ENCODE results near the gene ITGB7.
A peak's percentile ranks its signal among the peaks of the same experiment; 100 is the strongest.

Gene ITGB7

DNA sequence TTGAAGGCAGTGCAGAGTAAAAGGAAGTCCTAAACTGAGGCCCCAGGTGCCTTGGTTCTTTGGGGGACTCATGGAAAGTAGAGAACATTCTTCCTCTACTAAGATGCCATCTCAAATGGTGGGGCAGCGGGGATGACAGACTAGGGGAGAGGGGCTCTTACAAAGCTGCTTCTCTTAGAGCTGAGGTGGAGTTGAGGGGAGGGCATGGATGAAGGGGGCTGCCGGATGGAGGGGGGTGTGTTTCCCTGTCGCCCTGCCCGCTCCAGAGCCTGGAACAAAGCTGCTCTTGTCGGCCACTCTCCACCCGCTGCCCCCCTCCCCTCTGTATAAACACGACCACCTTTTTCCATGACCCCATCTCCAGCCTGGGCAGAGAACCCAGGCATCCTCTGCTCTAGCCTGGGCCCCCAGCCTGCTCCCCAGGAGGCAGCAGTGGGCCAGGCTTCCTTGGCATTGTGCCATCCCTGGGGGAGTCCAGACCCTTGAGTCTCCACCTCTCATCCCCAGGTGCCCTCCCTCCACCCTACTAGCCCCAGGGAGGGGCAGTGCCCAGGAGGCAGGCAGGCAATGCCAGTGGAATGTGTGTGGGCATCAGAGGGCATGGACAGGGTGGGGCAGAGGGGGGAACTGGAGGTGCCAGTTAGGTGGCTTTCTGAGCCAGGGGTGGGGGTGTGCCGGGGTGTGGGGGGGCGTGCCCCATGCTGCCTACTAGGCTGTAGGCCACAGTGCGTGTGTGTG lies 23.2 kb upstream of the ITGB7 start:
- peak in 1 of 2 donors; percentile 26 for DNase-seq

GRCh38 chr12:53229454-53229853 lies 22.4 kb upstream of the ITGB7 start:
- no peak for DNase-seq

DNA sequence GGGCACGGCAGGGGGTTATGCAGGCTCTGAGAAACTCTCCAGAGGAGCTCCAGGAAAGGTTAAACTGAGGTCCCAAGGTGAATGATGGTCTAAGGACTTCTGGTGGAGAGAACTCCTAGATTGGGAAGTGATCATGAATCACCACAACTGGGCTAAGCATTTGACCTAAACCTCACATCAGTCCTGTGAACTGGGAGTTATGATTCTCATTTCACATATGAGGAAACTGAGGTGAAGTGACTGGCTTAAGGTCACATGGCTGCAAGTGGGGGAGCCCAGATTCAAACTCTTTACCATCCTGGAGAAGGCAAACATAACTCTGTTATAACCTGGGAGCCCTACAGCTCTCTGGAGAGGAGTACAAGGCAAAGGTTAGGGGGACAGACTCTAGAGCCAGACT lies 20.8 kb upstream of the ITGB7 start:
- DNase-seq, result no peak

- DNase-seq, result no peak
Observed at GRCh38 chr12:53227341-53227740, 20.3 kb upstream of the ITGB7 start.

DNA sequence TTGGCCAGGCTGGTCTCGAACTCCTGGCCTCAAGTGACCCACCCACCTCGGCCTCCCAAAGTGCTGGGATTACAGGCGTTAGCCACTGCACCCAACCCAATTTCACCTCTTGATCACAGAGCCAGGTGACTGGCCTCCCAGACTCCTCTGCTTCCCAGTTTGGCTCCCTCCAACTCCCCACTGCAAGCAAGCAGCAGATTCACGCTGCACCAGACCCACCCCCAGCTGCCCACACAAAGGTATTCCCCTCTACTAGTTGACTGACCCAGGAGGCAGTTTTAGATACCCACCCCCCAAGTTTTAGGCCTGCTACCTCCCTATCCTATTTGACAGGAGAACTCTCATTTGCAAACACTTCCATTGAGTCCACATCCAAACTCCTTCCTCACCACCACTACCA lies 19.8 kb upstream of the ITGB7 start:
- DNase-seq, result no peak

DNA sequence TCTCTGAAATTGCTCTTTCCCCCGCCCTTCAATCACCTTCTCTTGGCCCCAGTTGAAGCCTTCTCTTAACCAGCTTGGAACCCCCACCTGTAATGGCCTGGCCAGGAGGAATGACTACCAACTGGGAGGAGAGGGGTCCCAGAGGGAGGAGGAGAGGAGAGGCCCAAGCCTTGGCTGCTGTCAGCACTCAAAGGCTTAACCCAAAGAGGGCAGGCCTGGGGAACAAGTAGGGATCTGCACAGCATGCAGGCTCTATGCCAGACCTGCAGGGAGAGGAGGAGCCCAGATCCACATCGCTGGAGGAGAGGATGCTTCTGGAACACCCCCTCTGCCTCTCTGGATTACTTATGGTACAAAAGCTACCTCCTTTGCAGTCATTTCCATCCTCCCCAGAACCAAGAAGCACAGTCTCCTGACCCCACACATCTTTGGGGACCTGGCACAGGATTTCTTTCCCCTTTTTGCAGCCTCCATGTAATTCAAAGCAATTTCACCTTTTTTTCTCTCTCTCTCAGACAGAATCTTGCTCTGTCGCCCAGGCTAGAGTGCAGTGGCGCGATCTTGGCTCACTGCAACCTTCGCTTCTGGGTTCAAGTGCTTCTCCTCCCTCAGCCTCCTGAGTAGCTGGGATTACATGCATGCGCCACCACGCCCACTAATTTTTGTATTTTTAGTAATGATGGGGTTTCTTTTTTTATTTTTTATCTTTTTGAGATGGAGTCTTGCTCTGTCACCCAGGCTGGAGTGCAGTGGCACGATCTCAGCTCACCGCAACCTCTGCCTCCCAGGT lies 18.8 kb upstream of the ITGB7 start:
- DNase-seq, result no peak

- DNase-seq, result no peak
Observed at GRCh38 chr12:53224897-53225634, 18.0 kb upstream of the ITGB7 start.

DNA sequence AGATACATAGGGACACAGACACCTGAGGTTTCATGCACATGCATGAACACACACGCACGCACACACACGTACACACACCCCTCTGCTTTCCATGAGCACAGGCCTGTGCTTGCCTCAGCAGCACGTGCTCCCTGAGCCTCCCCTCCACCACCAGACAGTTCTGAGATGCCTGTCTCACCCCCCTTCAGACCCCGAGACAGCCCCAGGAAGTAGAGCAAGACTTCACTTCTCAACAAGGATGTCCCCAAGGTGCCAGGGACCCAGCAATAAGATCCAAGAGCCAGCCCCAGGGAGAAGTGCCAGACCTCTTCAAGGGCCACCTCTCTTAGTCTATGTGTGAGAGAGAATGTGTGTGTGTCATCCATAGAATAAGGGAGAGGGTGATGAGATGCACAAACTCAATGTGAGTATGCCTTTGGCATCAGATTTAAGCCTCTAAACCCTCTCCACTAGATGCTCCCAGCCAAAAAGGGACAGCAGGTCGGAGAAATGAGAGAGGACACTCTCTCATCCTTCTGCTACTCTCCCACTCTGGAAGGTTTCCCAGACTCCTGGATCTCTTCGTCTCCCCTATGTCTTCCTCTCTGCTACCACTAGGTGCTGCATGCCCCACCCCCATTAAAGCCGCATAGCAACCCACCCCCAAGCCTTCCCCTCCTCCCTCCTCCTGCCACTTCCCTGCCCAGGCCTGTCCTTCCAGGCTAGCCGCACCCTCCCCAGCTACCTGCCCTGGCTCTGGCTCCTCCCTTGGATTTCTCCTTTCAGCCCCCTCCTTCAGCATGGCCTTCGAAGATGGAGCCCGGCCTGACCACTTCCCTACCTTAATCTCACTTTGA lies 17.2 kb upstream of the ITGB7 start:
- DNase-seq, result no peak

- no peak for DNase-seq
Observed at GRCh38 chr12:53223389-53224060, 16.5 kb upstream of the ITGB7 start.

- DNase-seq, result no peak
Observed at GRCh38 chr12:53222806-53223261, 15.8 kb upstream of the ITGB7 start.

DNA sequence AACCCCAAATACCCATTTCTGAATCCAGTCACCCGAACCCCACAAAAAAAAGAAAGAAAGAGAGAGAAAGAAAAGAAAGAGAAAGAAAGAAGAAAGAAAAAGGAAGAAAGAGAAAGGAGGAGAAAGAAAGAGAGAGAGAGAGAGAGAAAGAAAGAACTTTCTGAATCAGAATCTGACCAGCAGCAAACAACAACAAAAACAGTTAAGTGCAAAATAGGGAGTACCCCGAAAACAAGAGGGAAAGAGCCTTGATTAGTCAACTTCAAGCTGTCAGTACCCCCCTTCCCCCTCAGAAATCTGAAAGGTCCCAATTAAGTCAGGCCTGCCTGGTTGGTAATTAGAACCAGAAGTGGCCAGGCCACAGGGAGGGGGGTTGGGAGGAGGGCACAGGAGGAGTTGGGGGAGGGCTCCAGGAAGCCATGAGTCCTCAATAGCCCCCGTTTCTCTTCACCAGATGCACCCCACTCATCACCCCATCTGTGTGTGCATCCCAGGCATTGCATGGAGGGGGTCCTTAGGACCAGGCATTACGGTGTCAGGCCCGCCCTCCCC lies 15.2 kb upstream of the ITGB7 start:
- DNase-seq, result no peak

DNA sequence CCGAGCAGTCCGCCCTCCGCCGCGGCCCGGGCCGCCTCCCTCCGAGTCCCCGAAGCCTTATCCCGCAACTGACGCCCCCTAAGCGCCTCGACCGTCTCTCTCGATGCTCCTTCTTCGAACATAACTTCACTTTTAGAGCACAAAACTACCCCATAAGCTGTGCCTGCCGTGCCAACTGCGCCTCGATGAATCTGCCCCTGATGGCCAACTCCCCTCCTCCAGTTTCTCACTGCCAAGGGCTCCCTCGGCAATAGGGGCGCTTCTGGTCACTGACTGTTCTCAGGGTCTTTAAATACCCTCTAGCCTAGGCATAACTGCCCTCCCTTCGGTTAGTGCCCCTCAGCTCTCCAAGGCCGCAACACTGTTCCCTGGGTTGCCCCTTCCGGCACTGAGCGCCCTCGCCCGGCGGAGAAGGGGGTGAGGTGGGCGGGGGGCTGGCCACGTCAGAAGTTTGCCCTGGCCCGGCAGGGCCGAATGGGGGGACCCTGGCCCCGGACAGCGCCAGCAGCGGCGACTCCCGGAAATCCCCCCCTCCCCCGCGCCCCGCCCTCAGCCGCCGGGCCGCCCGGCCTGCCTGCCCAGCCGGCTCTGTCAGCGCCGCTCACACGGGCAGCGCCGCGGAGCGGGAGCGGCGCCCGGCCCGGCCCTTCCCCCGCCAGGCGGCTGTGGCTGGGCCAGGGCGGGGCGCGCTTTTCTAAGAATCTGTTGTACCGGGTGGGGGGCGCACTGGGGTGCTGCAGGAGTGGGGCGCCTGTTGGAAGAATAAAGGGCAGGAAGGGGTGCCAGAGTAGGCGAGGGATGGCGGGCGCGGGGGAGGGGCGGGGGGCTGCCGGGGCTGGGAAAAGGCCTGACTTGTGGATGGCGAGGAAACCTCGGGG lies 14.4 kb upstream of the ITGB7 start:
- peak; percentile 55 to 58 for DNase-seq

- peak; percentile 80 to 85 for DNase-seq
Observed at GRCh38 chr12:53220694-53221202, 13.7 kb upstream of the ITGB7 start.

GRCh38 chr12:53219956-53220693 lies 13.1 kb upstream of the ITGB7 start:
- peak; percentile 77 to 80 for DNase-seq

DNA sequence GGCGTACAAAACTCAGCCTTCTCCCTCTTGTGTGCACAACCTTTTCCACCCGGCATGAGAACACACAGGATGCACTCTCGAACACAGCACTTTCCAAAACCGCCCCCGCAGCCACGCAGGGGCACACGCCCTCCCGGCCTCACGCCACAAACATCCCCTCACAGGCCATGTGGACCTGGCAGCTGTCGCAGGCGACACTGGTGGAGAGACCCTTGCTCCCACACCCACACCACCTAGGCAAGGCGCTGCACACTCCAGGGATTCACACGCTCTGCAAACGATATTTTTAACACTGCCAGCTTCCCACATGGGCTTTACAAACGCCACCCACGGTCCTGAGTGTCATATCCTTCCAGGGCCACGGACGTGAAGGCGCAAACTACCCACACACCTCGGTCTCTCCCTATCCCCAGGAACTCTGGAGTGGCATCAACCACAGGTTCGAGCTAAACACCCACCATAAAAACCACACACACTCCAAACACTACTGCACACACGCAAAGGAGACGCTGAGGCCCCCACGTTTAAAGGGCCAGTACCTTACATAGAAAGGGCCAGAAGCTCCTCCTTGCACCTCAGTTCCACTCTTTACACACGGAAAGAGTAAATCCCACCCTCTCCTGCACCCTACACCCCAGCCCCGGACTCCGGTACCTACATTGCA lies 12.4 kb upstream of the ITGB7 start:
- DNase-seq, result peak; percentile 78 to 81

- DNase-seq, result no peak
Observed at GRCh38 chr12:53218551-53219291, 11.7 kb upstream of the ITGB7 start.

DNA sequence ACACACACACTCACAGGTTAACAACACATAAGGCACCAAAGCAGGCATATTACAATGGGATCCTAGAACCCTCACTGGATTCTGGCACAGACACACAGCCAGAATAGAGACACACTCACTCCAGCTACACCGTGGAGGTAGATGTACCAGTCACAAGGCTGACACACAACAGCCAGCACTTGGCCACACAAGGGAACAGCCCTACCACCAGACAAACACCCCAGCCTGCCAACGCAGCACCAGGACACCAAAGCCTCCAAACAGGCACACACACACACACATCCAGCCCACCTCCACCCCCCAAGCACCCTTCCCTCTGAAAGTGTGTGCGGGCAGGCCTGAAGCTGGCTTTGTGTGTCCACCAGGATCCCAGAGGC lies 10.9 kb upstream of the ITGB7 start:
- no peak for DNase-seq

All from stimulated activated CD4-positive, alpha-beta T cell treated with anti-CD3 and anti-CD28 coated beads, Interleukin-2, amount 100 ng/mL, for 24 hours (primary cell).